Loucy (cell line): ENCODE results near the gene CMTM8.

Experiments
- CTCF ChIP-seq: fragments of 200-600 bp; sonication (generic); conservative IDR thresholded peaks from 2 replicates; pipeline ENCODE4 v1.5.1; 2014; ENCODE audit warnings: mild to moderate bottlenecking, antibody characterized with exemption, low read length
- EZH2phosphoT487 ChIP-seq: fragments of 200-600 bp; IDR thresholded peaks from 2 replicates; pipeline ENCODE4 v1.6.1; 2018; ENCODE audit warnings: antibody characterized with exemption, mild to moderate bottlenecking, moderate library complexity, borderline replicate concordance

- TF ChIP-seq CTCF (no peak), EZH2phosphoT487 (no peak)
Measured at GRCh38 chr3:32335365-32336112, 97.1 kb downstream of the CMTM8 start.
